ENCODE results near the gene KRTAP10-1. TPM values are rescaled to one million over a fixed set of nuclear protein-coding genes. Genes with fewer than 3 reads are reported as not detected.

The KRTAP10-1 gene
- total and polyA plus RNA-seq, 4 donors, result not detected

- 84% methylated on average over 3 of the region's 9 CpGs for WGBS (ENCODE audit: insufficient coverage)
- Histone ChIP-seq H3K27ac (ENCODE audit: low read depth, low read length) (no peak overlapping the region), H3K4me3 (ENCODE audit: low read depth, low read length) (no peak overlapping the region), H3K27me3 (ENCODE audit: control insufficient read depth, insufficient read depth, low read length) (no peaks in the 10 kb centered on the region), H3K4me1 (ENCODE audit: control insufficient read depth, insufficient read depth, low read length) (no peaks in the 10 kb centered on the region), H3K9me3 (ENCODE audit: control insufficient read depth, insufficient read depth, low read length) (peaks cover 2% of the 10 kb centered on the region), H3K36me3 (ENCODE audit: control insufficient read depth, insufficient read depth, low read length) (no peaks in the 10 kb centered on the region)
- no peak for DNase-seq (ENCODE audit: low read depth in 4 of 6, low spot score in 6 of 6)
These were observed 49.2 kb downstream of the KRTAP10-1 start for GRCh38 chr21:44490816-44491215.

GRCh38 chr21:44490405-44490804 lies 49.6 kb downstream of the KRTAP10-1 start:
- Histone ChIP-seq H3K9me3 (ENCODE audit: control insufficient read depth, insufficient read depth, low read length) (peaks cover 2% of the 10 kb centered on the region), H3K4me1 (ENCODE audit: control insufficient read depth, insufficient read depth, low read length) (no peaks in the 10 kb centered on the region), H3K27me3 (ENCODE audit: control insufficient read depth, insufficient read depth, low read length) (no peaks in the 10 kb centered on the region), H3K27ac (ENCODE audit: low read depth, low read length) (no peak overlapping the region), H3K4me3 (ENCODE audit: low read depth, low read length) (no peak overlapping the region), H3K36me3 (ENCODE audit: control insufficient read depth, insufficient read depth, low read length) (no peaks in the 10 kb centered on the region)
- DNase-seq (ENCODE audit: low read depth in 4 of 6, low spot score in 6 of 6), result no peak
- 98% methylated on average over 18 of the region's 19 CpGs for WGBS (ENCODE audit: insufficient coverage)

GRCh38 chr21:44489962-44490361 lies 50.0 kb downstream of the KRTAP10-1 start:
- Histone ChIP-seq H3K36me3 (ENCODE audit: control insufficient read depth, insufficient read depth, low read length) (no peaks in the 10 kb centered on the region), H3K27me3 (ENCODE audit: control insufficient read depth, insufficient read depth, low read length) (no peaks in the 10 kb centered on the region), H3K4me1 (ENCODE audit: control insufficient read depth, insufficient read depth, low read length) (no peaks in the 10 kb centered on the region), H3K4me3 (ENCODE audit: low read depth, low read length) (no peak overlapping the region), H3K27ac (ENCODE audit: low read depth, low read length) (no peak overlapping the region), H3K9me3 (ENCODE audit: control insufficient read depth, insufficient read depth, low read length) (peaks cover 2% of the 10 kb centered on the region)
- WGBS (ENCODE audit: insufficient coverage), result 52% methylated on average over 5 of the region's 7 CpGs
- DNase-seq (ENCODE audit: low read depth in 4 of 6, low spot score in 6 of 6), result no peak

Other genes with a start within 250 kb of the KRTAP10-1 start
- 100 to 1,000 TPM; 107 to 152 TPM for gene PFKL, start 240.1 kb downstream of the KRTAP10-1 start, total RNA-seq
- gene PFKL, start 240.1 kb downstream of the KRTAP10-1 start, polyA plus RNA-seq (ENCODE audit: insufficient read length in 2 of 2), result 100 to 1,000 TPM; 150 to 172 TPM
- gene CFAP410, start 200.8 kb downstream of the KRTAP10-1 start, total RNA-seq, result 10 to 100 TPM; 11.9 to 28.3 TPM
- gene CFAP410, start 200.8 kb downstream of the KRTAP10-1 start, polyA plus RNA-seq (ENCODE audit: insufficient read length in 2 of 2), result 10 to 100 TPM; 45.0 to 46.4 TPM
- gene TRPM2, start 186.6 kb downstream of the KRTAP10-1 start, total RNA-seq, result 10 to 100 TPM in 1 of 2 donors, 1 to 10 TPM in 1; 4.0 to 11.1 TPM
- 10 to 100 TPM; 17.8 to 21.4 TPM for gene TRPM2, start 186.6 kb downstream of the KRTAP10-1 start, polyA plus RNA-seq (ENCODE audit: insufficient read length in 2 of 2)
- 1 to 10 TPM; 1.4 to 2.4 TPM for gene LRRC3, start 84.7 kb downstream of the KRTAP10-1 start, total RNA-seq
- gene LRRC3, start 84.7 kb downstream of the KRTAP10-1 start, polyA plus RNA-seq (ENCODE audit: insufficient read length in 2 of 2), result 1 to 10 TPM; 4.4 to 6.5 TPM
- not detected for gene KRTAP10-2, start 11.3 kb upstream of the KRTAP10-1 start, total RNA-seq
- gene KRTAP10-2, start 11.3 kb upstream of the KRTAP10-1 start, polyA plus RNA-seq (ENCODE audit: insufficient read length in 2 of 2), result not detected
- gene KRTAP10-3, start 18.6 kb upstream of the KRTAP10-1 start, total RNA-seq, result not detected
- not detected for gene KRTAP10-3, start 18.6 kb upstream of the KRTAP10-1 start, polyA plus RNA-seq (ENCODE audit: insufficient read length in 2 of 2)
- not detected for gene KRTAP10-4, start 33.5 kb upstream of the KRTAP10-1 start, total RNA-seq
- not detected for gene KRTAP10-4, start 33.5 kb upstream of the KRTAP10-1 start, polyA plus RNA-seq (ENCODE audit: insufficient read length in 2 of 2)
- not detected for gene KRTAP10-5, start 40.4 kb upstream of the KRTAP10-1 start, total RNA-seq
- not detected for gene KRTAP10-5, start 40.4 kb upstream of the KRTAP10-1 start, polyA plus RNA-seq (ENCODE audit: insufficient read length in 2 of 2)
- not detected for gene KRTAP10-6, start 52.3 kb upstream of the KRTAP10-1 start, total RNA-seq
- gene KRTAP10-6, start 52.3 kb upstream of the KRTAP10-1 start, polyA plus RNA-seq (ENCODE audit: insufficient read length in 2 of 2), result not detected
- gene KRTAP10-7, start 60.4 kb upstream of the KRTAP10-1 start, total RNA-seq, result not detected
- gene KRTAP10-7, start 60.4 kb upstream of the KRTAP10-1 start, polyA plus RNA-seq (ENCODE audit: insufficient read length in 2 of 2), result not detected
- gene KRTAP10-8, start 71.9 kb upstream of the KRTAP10-1 start, total RNA-seq, result not detected
- not detected for gene KRTAP10-8, start 71.9 kb upstream of the KRTAP10-1 start, polyA plus RNA-seq (ENCODE audit: insufficient read length in 2 of 2)
- gene KRTAP10-9, start 86.9 kb upstream of the KRTAP10-1 start, total RNA-seq, result not detected
- gene KRTAP10-9, start 86.9 kb upstream of the KRTAP10-1 start, polyA plus RNA-seq (ENCODE audit: insufficient read length in 2 of 2), result not detected
- gene KRTAP10-10, start 97.2 kb upstream of the KRTAP10-1 start, total RNA-seq, result not detected
- gene KRTAP10-10, start 97.2 kb upstream of the KRTAP10-1 start, polyA plus RNA-seq (ENCODE audit: insufficient read length in 2 of 2), result not detected
- not detected for gene KRTAP10-11, start 106.2 kb upstream of the KRTAP10-1 start, total RNA-seq
- not detected for gene KRTAP10-11, start 106.2 kb upstream of the KRTAP10-1 start, polyA plus RNA-seq (ENCODE audit: insufficient read length in 2 of 2)
- gene KRTAP12-4, start 114.5 kb upstream of the KRTAP10-1 start, total RNA-seq, result not detected
- not detected for gene KRTAP12-4, start 114.5 kb upstream of the KRTAP10-1 start, polyA plus RNA-seq (ENCODE audit: insufficient read length in 2 of 2)
- gene KRTAP12-3, start 117.7 kb upstream of the KRTAP10-1 start, total RNA-seq, result not detected
- not detected for gene KRTAP12-3, start 117.7 kb upstream of the KRTAP10-1 start, polyA plus RNA-seq (ENCODE audit: insufficient read length in 2 of 2)
- not detected for gene KRTAP12-2, start 126.7 kb upstream of the KRTAP10-1 start, total RNA-seq
- gene KRTAP12-2, start 126.7 kb upstream of the KRTAP10-1 start, polyA plus RNA-seq (ENCODE audit: insufficient read length in 2 of 2), result not detected
- gene KRTAP12-1, start 142.0 kb upstream of the KRTAP10-1 start, total RNA-seq, result not detected
- gene KRTAP12-1, start 142.0 kb upstream of the KRTAP10-1 start, polyA plus RNA-seq (ENCODE audit: insufficient read length in 2 of 2), result not detected
- not detected for gene KRTAP10-12, start 157.0 kb upstream of the KRTAP10-1 start, total RNA-seq
- not detected for gene KRTAP10-12, start 157.0 kb upstream of the KRTAP10-1 start, polyA plus RNA-seq (ENCODE audit: insufficient read length in 2 of 2)
- gene TSPEAR, start 171.4 kb upstream of the KRTAP10-1 start, total RNA-seq, result under 1 TPM in 1 of 2 donors, not detected in 1; 0.66 TPM
- under 1 TPM; 0.24 to 0.33 TPM for gene TSPEAR, start 171.4 kb upstream of the KRTAP10-1 start, polyA plus RNA-seq (ENCODE audit: insufficient read length in 2 of 2)

Measured in spinal cord (tissue), 10 donors.